Measurements from ENCODE around the gene SBF1.

The SBF1 gene

GRCh38 chr22:50483106-50483505 is 8.3 kb upstream of the SBF1 start:
- TF ChIP-seq, protein P1, sequence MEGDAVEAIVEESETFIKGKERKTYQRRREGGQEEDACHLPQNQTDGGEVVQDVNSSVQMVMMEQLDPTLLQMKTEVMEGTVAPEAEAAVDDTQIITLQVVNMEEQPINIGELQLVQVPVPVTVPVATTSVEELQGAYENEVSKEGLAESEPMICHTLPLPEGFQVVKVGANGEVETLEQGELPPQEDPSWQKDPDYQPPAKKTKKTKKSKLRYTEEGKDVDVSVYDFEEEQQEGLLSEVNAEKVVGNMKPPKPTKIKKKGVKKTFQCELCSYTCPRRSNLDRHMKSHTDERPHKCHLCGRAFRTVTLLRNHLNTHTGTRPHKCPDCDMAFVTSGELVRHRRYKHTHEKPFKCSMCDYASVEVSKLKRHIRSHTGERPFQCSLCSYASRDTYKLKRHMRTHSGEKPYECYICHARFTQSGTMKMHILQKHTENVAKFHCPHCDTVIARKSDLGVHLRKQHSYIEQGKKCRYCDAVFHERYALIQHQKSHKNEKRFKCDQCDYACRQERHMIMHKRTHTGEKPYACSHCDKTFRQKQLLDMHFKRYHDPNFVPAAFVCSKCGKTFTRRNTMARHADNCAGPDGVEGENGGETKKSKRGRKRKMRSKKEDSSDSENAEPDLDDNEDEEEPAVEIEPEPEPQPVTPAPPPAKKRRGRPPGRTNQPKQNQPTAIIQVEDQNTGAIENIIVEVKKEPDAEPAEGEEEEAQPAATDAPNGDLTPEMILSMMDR (IDR thresholded peaks at IDR 0.05; ENCODE audit: borderline replicate concordance, insufficient read depth, low read depth, low read length), result no peak
- H3K4me3 ChIP-seq (ENCODE audit: low read depth, low read length), result no peak overlapping the region

DNA sequence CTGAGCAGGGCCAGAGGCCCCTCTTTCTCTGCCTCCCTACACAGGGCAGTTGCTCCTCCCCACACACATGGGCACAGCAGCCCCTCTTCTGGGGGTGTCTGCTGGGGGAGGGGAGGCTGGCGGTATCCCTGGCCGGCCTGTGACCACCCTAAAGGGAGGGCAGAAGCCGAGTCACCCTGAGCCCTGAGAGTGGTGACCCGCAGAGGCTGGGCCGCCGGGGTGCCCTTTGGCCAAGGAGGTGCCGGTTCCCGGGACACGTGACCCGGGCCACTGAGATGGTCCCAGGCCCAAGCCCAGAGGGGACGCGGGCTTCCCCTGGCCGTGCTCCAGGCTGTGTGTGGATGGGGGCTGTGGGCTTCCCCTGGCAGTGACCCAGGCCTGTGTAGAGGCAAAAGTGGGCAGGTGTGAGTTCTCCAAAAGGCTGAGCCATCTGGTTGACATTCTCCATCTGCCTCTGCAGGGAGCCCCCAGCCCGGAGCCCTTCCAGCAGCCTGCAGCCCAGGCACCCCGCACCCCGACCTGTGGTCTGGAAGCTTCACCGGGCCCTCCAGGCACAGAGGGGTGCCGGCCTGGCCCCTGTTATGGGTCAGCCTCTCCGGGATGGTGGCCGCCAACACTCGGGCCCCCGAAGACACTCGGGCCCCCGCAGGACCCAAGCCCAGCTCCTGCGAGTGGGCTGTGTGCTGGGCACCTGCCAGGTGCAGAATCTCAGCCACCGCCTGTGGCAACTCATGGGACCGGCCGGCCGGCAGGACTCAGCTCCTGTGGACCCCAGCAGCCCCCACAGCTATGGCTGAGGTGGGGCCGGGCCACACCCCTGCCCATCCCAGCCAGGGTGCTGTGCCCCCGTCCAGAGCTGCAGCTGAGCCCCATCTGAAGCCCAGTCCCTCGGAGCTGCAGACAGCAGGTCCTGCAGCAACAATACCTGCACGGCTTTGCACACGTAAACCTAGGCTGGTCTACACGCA is 7.6 kb upstream of the SBF1 start:
- H3K4me3 ChIP-seq (ENCODE audit: low read depth, low read length), result no peak overlapping the region
- TF ChIP-seq, protein P1 (IDR thresholded peaks at IDR 0.05; ENCODE audit: borderline replicate concordance, insufficient read depth, low read depth, low read length), result no peak

- TF ChIP-seq, protein P1 (IDR thresholded peaks at IDR 0.05; ENCODE audit: borderline replicate concordance, insufficient read depth, low read depth, low read length), result no peak
- no peak within 1 kb of the TSS for H3K4me3 ChIP-seq (ENCODE audit: low read depth, low read length)
Measured at GRCh38 chr22:50481440-50482106, 6.7 kb upstream of the SBF1 start, which contains the start of gene ADM2. TSS of gene ADM2 (plus strand) at chr22:50481543. CDS start at chr22:50481848, 305 bp downstream.

GRCh38 chr22:50481045-50481439 is 6.2 kb upstream of the SBF1 start:
- H3K4me3 ChIP-seq (ENCODE audit: low read depth, low read length), result no peak overlapping the region
- TF ChIP-seq, protein P1 (IDR thresholded peaks at IDR 0.05; ENCODE audit: borderline replicate concordance, insufficient read depth, low read depth, low read length), result no peak

DNA sequence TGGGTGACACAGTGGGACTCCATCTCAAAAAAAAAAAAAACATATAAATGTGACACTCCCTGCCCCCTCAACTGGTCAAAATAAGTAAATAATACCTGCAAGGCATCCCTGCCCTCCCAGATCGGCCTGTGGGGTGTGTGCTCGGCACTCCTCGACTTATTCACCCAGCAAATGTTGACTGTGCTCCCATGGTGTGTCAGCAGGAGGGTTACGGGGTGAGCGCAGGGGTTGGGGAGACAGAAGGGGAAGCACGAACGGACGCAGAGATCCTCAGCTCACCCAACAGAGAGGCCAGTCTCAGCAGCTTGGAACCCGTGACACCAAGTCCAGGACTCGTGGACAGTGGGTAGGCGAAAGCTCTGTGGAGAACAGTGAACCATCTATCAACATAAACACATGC is 4.9 kb upstream of the SBF1 start:
- H3K4me3 ChIP-seq (ENCODE audit: low read depth, low read length), result no peak overlapping the region
- TF ChIP-seq, protein P1 (IDR thresholded peaks at IDR 0.05; ENCODE audit: borderline replicate concordance, insufficient read depth, low read depth, low read length), result no peak

DNA sequence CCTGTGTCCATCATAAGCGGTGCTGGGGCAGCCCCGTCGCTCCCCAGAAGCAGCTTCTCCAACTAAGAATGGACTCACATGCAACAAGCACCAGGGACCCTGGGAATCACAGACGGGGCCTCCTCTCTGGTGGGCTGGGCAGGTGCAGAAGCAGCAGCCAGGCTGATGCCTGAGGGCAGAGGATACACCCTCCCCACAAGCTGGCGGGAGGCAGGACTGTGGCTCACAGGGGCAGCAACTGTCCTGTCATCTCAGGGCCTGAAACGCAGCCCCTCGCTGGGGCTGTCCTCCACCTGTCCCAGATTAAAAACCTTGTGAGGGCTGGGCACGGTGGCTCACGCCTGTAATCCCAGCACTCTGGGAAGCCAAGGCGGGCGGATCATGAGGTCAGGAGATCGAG is 3.1 kb upstream of the SBF1 start:
- H3K4me3 ChIP-seq (ENCODE audit: low read depth, low read length), result no peak overlapping the region
- TF ChIP-seq, protein P1 (IDR thresholded peaks at IDR 0.05; ENCODE audit: borderline replicate concordance, insufficient read depth, low read depth, low read length), result no peak

All from GM12875 (cell line).